Hepatocyte (in vitro differentiated cells): ENCODE results near the gene GPRC5C. TPM values are rescaled to one million over a fixed set of nuclear protein-coding genes. Genes with fewer than 3 reads are reported as not detected.

ENCODE experiments used
- DNase-seq: peaks from one replicate; pipeline ENCODE4 v3.0.0-alpha.2; 2016; ENCODE audit warnings: low spot score
- H2AFZ ChIP-seq: fragments of 200-600 bp; sonication (generic); 2 replicates; pipeline ENCODE4 v1.6.0; 2016; ENCODE audit warnings: antibody characterized with exemption, mild to moderate bottlenecking
- H3K27ac ChIP-seq: fragments of 200-600 bp; sonication (generic); 2 replicates; pipeline ENCODE4 v1.5.1; 2016; ENCODE audit warnings: mild to moderate bottlenecking
- H3K27me3 ChIP-seq: fragments of 200-600 bp; sonication (generic); 2 replicates; pipeline ENCODE4 v1.6.1; 2016
- H3K36me3 ChIP-seq: fragments of 200-600 bp; sonication (generic); replicated peaks from 2 replicates; pipeline ENCODE4 v1.5.1; 2016; ENCODE audit warnings: low read depth; ENCODE audit not compliant: insufficient read depth
- H3K4me1 ChIP-seq: fragments of 200-600 bp; sonication (generic); 2 replicates; pipeline ENCODE4 v1.5.1; 2016; ENCODE audit warnings: mild to moderate bottlenecking, moderate library complexity; ENCODE audit not compliant: insufficient read depth
- H3K4me2 ChIP-seq: fragments of 200-600 bp; sonication (generic); 2 replicates; pipeline ENCODE4 v1.6.0; 2016
- H3K4me3 ChIP-seq: fragments of 200-600 bp; sonication (generic); 2 replicates; pipeline ENCODE4 v1.5.1; 2016; ENCODE audit warnings: mild to moderate bottlenecking
- H3K79me2 ChIP-seq: fragments of 200-600 bp; sonication (generic); 2 replicates; pipeline ENCODE4 v1.6.0; 2017; ENCODE audit warnings: mild to moderate bottlenecking
- H3K9me2 ChIP-seq: fragments of 200-600 bp; sonication (generic); replicated peaks from 2 replicates; pipeline ENCODE4 v1.6.0; 2017; ENCODE audit warnings: mild to moderate bottlenecking; ENCODE audit not compliant: insufficient read depth
- H3K9me3 ChIP-seq: fragments of 200-600 bp; sonication (generic); 2 replicates; pipeline ENCODE4 v1.5.1; 2016; ENCODE audit warnings: low read depth, mild to moderate bottlenecking
- H4K20me1 ChIP-seq: fragments of 200-600 bp; sonication (generic); 2 replicates; pipeline ENCODE4 v1.6.0; 2016; ENCODE audit warnings: mild to moderate bottlenecking; ENCODE audit not compliant: insufficient read depth, poor library complexity, severe bottlenecking
- EZH2 ChIP-seq: fragments of 200-600 bp; sonication (generic); IDR thresholded peaks from 2 replicates; pipeline ENCODE4 v1.6.1; 2016; ENCODE audit warnings: antibody characterized with exemption, mild to moderate bottlenecking, borderline replicate concordance
- EZH2phosphoT487 ChIP-seq: fragments of 200-600 bp; sonication (generic); IDR thresholded peaks from one replicate; pipeline ENCODE4 v1.6.1; 2018; ENCODE audit warnings: antibody characterized with exemption, mild to moderate bottlenecking, low read depth, moderate library complexity; ENCODE audit not compliant: unreplicated experiment, severe bottlenecking
- WGBS: methylation state at CpG from one replicate; pipeline ENCODE4 v1.1.6; 2016; ENCODE audit warnings: low lambda C conversion rate; ENCODE audit errors: missing lambda C conversion rate; 5-methylcytosine and 5-hydroxymethylcytosine counted together
- polyA plus RNA-seq: library from polyadenylated mRNA; unstranded; fragments of >200 nt; fragmentation: Nextera tagmentation; extraction: Ambion mirVana; gene quantifications from 2 replicates; pipeline ENCODE4 v1.2.1, GENCODE V29; 2016
- total RNA-seq: library from RNA; depleted of rRNA; stranded (reverse); fragments of >200 nt; gene quantifications from 2 replicates; pipeline ENCODE4 v1.2.3, GENCODE V29; 2014
- TF ChIP-seq, protein P1 (sequence below): fragments of 200-600 bp; sonication (generic); IDR thresholded peaks from 2 replicates; pipeline ENCODE4 v1.5.1; 2016; ENCODE audit warnings: antibody characterized with exemption, mild to moderate bottlenecking; ENCODE audit not compliant: poor library complexity

The GPRC5C gene
- total and polyA plus RNA-seq, 2 experiments from 2014 or later: 150 to 237 TPM

DNA sequence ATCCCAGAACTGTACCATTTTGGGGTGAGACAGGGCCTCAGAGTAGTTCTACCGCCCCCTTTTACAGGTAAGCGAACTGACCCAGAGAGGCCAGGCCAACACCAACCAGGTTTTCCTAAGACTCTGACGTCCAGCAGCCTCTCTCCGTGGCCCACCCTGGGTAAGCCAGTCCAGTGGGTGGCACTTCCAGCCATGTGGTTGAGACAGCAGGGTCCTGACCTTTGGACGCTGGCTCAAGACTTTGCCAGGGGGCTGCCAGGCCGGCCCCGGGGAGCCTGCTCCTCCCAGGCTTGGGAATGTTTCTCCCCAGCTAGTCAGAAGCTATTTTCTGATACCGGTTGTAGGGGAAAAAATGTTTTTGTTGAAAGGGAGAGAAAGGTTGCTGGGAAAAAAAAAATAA lies 16.9 kb downstream of the GPRC5C start:
- Histone ChIP-seq H3K9me2 (no peaks in the 10 kb centered on the region), H4K20me1 (no peaks in the 10 kb centered on the region), H3K27ac (no peak overlapping the region), H3K4me3 (no peak overlapping the region), H3K36me3 (no peaks in the 10 kb centered on the region), H3K9me3 (no peaks in the 10 kb centered on the region), H3K27me3 (no peaks in the 10 kb centered on the region), H2AFZ (no peak overlapping the region), H3K4me2 (no peak overlapping the region), H3K4me1 (peaks cover 8% of the 10 kb centered on the region), H3K79me2 (peaks cover 6% of the 10 kb centered on the region)
- TF ChIP-seq EZH2: no peak
- WGBS: 82% methylated on average over 8 of the region's 8 CpGs
- DNase-seq: no peak

DNA sequence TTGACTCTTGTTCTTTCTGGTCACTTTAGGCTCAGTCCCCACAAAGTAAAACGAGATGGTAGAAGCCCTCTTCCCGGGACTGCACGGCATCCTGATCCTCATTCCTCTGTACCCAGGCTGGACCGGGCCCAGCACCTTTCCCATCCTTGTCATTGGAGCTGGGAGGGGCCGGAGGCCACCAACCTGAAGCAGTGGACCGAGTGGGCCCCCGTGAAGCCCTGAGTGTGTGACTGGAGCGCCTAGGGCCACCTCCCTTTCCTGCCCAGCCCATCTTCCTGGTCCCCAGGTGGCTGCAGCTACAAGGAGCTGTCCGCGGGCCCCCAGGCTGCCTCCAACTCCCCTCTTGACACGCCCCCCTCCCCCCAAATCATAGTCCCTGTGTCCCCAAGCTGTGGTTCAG lies 17.4 kb downstream of the GPRC5C start:
- H3K4me3 ChIP-seq: no peak overlapping the region
- no peak for TF ChIP-seq EZH2
- TF ChIP-seq, protein P1, sequence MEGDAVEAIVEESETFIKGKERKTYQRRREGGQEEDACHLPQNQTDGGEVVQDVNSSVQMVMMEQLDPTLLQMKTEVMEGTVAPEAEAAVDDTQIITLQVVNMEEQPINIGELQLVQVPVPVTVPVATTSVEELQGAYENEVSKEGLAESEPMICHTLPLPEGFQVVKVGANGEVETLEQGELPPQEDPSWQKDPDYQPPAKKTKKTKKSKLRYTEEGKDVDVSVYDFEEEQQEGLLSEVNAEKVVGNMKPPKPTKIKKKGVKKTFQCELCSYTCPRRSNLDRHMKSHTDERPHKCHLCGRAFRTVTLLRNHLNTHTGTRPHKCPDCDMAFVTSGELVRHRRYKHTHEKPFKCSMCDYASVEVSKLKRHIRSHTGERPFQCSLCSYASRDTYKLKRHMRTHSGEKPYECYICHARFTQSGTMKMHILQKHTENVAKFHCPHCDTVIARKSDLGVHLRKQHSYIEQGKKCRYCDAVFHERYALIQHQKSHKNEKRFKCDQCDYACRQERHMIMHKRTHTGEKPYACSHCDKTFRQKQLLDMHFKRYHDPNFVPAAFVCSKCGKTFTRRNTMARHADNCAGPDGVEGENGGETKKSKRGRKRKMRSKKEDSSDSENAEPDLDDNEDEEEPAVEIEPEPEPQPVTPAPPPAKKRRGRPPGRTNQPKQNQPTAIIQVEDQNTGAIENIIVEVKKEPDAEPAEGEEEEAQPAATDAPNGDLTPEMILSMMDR: no peak
- no peak for TF ChIP-seq EZH2phosphoT487

DNA sequence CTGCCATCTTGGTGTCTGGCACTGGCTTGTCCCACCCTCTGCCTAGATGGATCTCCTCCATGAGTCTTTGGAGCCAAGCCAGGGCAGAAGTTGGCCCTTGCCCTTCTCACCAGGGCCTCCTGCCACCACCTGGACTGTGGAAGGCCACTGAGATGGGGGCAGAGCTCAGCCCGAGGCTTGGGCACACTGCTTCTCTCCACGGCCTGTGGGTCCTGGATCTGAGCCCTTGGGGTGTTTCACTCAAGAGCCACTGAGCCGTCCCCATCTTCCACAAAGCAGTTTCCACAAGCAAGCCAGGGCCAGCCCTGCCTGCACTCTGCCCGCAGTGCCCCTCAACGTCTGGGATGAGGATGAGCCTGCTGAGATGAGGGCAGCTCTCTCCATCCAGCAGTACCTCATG lies 17.9 kb downstream of the GPRC5C start:
- H3K4me3 ChIP-seq: no peak overlapping the region
- no peaks in the 10 kb centered on the region for H3K9me2 ChIP-seq
- WGBS: 95% methylated on average over 5 of the region's 5 CpGs
- DNase-seq: no peak
- H3K9me3 ChIP-seq: no peaks in the 10 kb centered on the region
- TF ChIP-seq EZH2phosphoT487 (no peak), EZH2 (no peak)
- H2AFZ ChIP-seq: no peak overlapping the region
- H4K20me1 ChIP-seq: no peaks in the 10 kb centered on the region
- no peaks in the 10 kb centered on the region for H3K27me3 ChIP-seq
- H3K27ac ChIP-seq: no peak overlapping the region
- H3K79me2 ChIP-seq: no peaks in the 10 kb centered on the region
- H3K4me2 ChIP-seq: no peak overlapping the region
- H3K36me3 ChIP-seq: no peaks in the 10 kb centered on the region
- H3K4me1 ChIP-seq: peaks cover 12% of the 10 kb centered on the region

More for the DNA sequence above, 17.4 kb downstream of the GPRC5C start:
- Histone ChIP-seq H2AFZ (no peak overlapping the region), H3K36me3 (no peaks in the 10 kb centered on the region), H3K27ac (no peak overlapping the region), H3K27me3 (no peaks in the 10 kb centered on the region), H3K4me1 (peaks cover 7% of the 10 kb centered on the region), H3K9me2 (no peaks in the 10 kb centered on the region), H3K9me3 (no peaks in the 10 kb centered on the region), H4K20me1 (no peaks in the 10 kb centered on the region), H3K4me2 (no peak overlapping the region), H3K79me2 (peaks cover 3% of the 10 kb centered on the region)
- 95% methylated on average over 8 of the region's 11 CpGs for WGBS
- DNase-seq: no peak

DNA sequence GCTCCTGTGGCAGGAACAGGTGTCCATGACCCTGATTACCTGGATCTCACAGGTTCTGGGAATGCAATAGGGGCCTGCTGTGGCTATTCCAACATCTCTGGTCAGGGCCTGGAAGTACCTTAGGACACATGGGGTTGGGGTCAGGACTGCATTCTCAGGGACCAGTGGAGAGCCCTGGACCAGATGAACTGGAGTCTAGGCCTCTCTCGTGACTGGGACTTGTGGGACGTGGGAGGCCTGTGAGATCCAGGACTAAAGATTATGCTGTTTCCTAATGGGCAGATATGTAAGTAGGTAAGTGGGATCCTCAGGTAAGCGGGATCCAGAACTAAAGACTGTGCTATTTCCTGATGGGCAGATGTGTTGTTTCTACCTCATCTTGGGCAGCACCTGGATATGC lies 18.3 kb downstream of the GPRC5C start:
- Histone ChIP-seq H3K4me2 (no peak overlapping the region), H3K4me1 (peaks cover 17% of the 10 kb centered on the region), H3K27me3 (no peaks in the 10 kb centered on the region), H3K79me2 (no peaks in the 10 kb centered on the region), H3K4me3 (no peak overlapping the region), H3K27ac (no peak overlapping the region), H3K9me3 (no peaks in the 10 kb centered on the region), H2AFZ (no peak overlapping the region), H3K36me3 (no peaks in the 10 kb centered on the region), H4K20me1 (no peaks in the 10 kb centered on the region), H3K9me2 (no peaks in the 10 kb centered on the region)
- no peak for TF ChIP-seq EZH2
- TF ChIP-seq, protein P1: no peak
- TF ChIP-seq EZH2phosphoT487: no peak
- 87% methylated on average over 3 of the region's 3 CpGs for WGBS
- no peak for DNase-seq
